CD14-positive monocyte (primary cell): Measurements from ENCODE around the gene DGKE. TPM values are rescaled to one million over a fixed set of nuclear protein-coding genes. Genes with fewer than 3 reads are reported as not detected.

Experiments
- DNase-seq, 3 donors: peaks; one replicate each; pipeline ENCODE4 v3.0.0-alpha.2; 2011 to 2022
- H2AFZ ChIP-seq: 2 replicates; pipeline ENCODE4 v1.6.0; 2012; ENCODE audit warnings: mild to moderate bottlenecking, low read depth, low read length, inconsistent platforms; ENCODE audit not compliant: insufficient read depth, poor library complexity, severe bottlenecking
- H3K27ac ChIP-seq, 2 donors: 1 replicate in 1 of 2; 2 replicates in 1 of 2; pipeline ENCODE4 v1.5.1; 2012 to 2013; ENCODE audit warnings: low read length in 2 of 2, control low read depth in 1 of 2, inconsistent platforms in 1 of 2, low read depth in 1 of 2, mild to moderate bottlenecking in 1 of 2
- H3K27me3 ChIP-seq, 2 donors: one replicate each; pipeline versions ENCODE4 v1.6.0 to v1.6.1; 2011 to 2013; ENCODE audit warnings: low read length in 2 of 2; ENCODE audit not compliant: control insufficient read depth in 2 of 2, insufficient read depth in 2 of 2
- H3K36me3 ChIP-seq, 2 donors: replicated peaks in 1 of 2; 1 replicate in 1 of 2; 2 replicates in 1 of 2; pipeline versions ENCODE4 v1.5.1 to v1.6.1; 2012 to 2013; ENCODE audit warnings: low read length in 2 of 2, control low read depth in 1 of 2, inconsistent platforms in 1 of 2, mild to moderate bottlenecking in 1 of 2; ENCODE audit not compliant: insufficient read depth in 2 of 2, control insufficient read depth in 1 of 2
- H3K4me1 ChIP-seq, 2 donors: 1 replicate in 1 of 2; 2 replicates in 1 of 2; pipeline versions ENCODE4 v1.5.1 to v1.6.1; 2012 to 2013; ENCODE audit warnings: low read length in 2 of 2, control low read depth in 1 of 2, inconsistent platforms in 1 of 2, mild to moderate bottlenecking in 1 of 2, moderate library complexity in 1 of 2; ENCODE audit not compliant: insufficient read depth in 2 of 2, control insufficient read depth in 1 of 2
- H3K4me2 ChIP-seq: replicated peaks from 2 replicates; pipeline ENCODE3; 2012; ENCODE audit warnings: low read length, moderate library complexity, mild to moderate bottlenecking; ENCODE audit not compliant: poor library complexity, severe bottlenecking; ENCODE audit errors: extremely low read depth
- H3K4me3 ChIP-seq, 3 experiments: fragments of 200-600 bp in 1 of 3; sonication (generic) in 1 of 3; replicated peaks in 1 of 3; 1 replicate in 2 of 3; 2 replicates in 1 of 3; pipeline ENCODE4 v1.5.1; 2011 to 2013; ENCODE audit warnings: low read length in 3 of 3, mild to moderate bottlenecking in 3 of 3, control low read depth in 2 of 3, low read depth in 2 of 3, inconsistent platforms in 1 of 3, moderate library complexity in 1 of 3
- H3K79me2 ChIP-seq: 2 replicates; pipeline ENCODE4 v1.6.0; 2012; ENCODE audit warnings: mild to moderate bottlenecking, control low read depth, inconsistent platforms, low read length, moderate library complexity; ENCODE audit not compliant: insufficient read depth
- H3K9ac ChIP-seq: 2 replicates; pipeline ENCODE4 v1.6.0; 2017; ENCODE audit warnings: low read length, mild to moderate bottlenecking; ENCODE audit not compliant: insufficient read depth, poor library complexity, severe bottlenecking
- H3K9me3 ChIP-seq, 2 donors: replicated peaks in 1 of 2; 1 replicate in 1 of 2; 2 replicates in 1 of 2; pipeline versions ENCODE4 v1.5.1 to v1.6.1; 2012 to 2013; ENCODE audit warnings: low read length in 2 of 2, control low read depth in 1 of 2; ENCODE audit not compliant: control insufficient read depth in 1 of 2, insufficient read depth in 1 of 2
- H4K20me1 ChIP-seq: 2 replicates; pipeline ENCODE4 v1.6.0; 2012; ENCODE audit warnings: mild to moderate bottlenecking, low read length, control low read depth, moderate library complexity; ENCODE audit not compliant: insufficient read depth
- H3K27ac Mint-ChIP-seq, 7 donors: one replicate each; pipeline ENCODE4 v1.8.0; 2020; ENCODE audit warnings: mild to moderate bottlenecking in 7 of 7, mixed read lengths in 7 of 7, moderate library complexity in 6 of 7, inconsistent platforms in 2 of 7
- H3K27me3 Mint-ChIP-seq, 3 donors: one replicate each; pipeline ENCODE4 v1.8.0; 2021 to 2022; ENCODE audit warnings: low read depth in 3 of 3, mild to moderate bottlenecking in 3 of 3, mixed read lengths in 3 of 3, moderate library complexity in 3 of 3, inconsistent platforms in 1 of 3
- H3K36me3 Mint-ChIP-seq, 2 donors: one replicate each; pipeline ENCODE4 v1.8.0; 2020; ENCODE audit warnings: mixed read lengths in 2 of 2, inconsistent platforms in 1 of 2, mild to moderate bottlenecking in 1 of 2
- H3K4me1 Mint-ChIP-seq: one replicate; pipeline ENCODE4 v1.8.0; 2020; ENCODE audit warnings: mild to moderate bottlenecking, mixed read lengths
- H3K4me3 Mint-ChIP-seq, 2 donors: one replicate each; pipeline ENCODE4 v1.8.0; 2020; ENCODE audit warnings: mild to moderate bottlenecking in 2 of 2, mixed read lengths in 2 of 2, moderate library complexity in 1 of 2
- H3K9me3 Mint-ChIP-seq, 7 donors: one replicate each; pipeline ENCODE4 v1.8.0; 2020 to 2022; ENCODE audit warnings: mixed read lengths in 7 of 7, mild to moderate bottlenecking in 6 of 7, moderate library complexity in 6 of 7, inconsistent platforms in 2 of 7
- CTCF ChIP-seq: fragments of 200-600 bp; IDR thresholded peaks from one replicate; pipeline ENCODE4 v1.8.0; 2022; ENCODE audit warnings: antibody characterized with exemption, mild to moderate bottlenecking
- WGBS: methylation state at CpG from one replicate; pipeline ENCODE4 v1.1.5; 2013; ENCODE audit warnings: missing lambda C conversion rate; ENCODE audit not compliant: insufficient coverage; 5-methylcytosine and 5-hydroxymethylcytosine counted together
- intact Hi-C, 2 donors: fragments of 100-400 bp; cut with micrococcal nuclease; formaldehyde crosslinking; loops; one replicate each; pipeline versions ENCODE4 v1.15.0 to v1.15.1; 2023
- polyA plus RNA-seq, 3 donors: library from polyadenylated mRNA; depleted of rRNA in 1 of 3; unstranded in 2 of 3; stranded (reverse) in 1 of 3; fragments of 300-500 nt in 2 of 3; fragments of >200 nt in 1 of 3; fragmentation: Illumina TruSeq in 2 of 3; gene quantifications; 1 replicate in 2 of 3; 2 replicates in 1 of 3; pipeline ENCODE4 v1.2.3, GENCODE V29; 2012 to 2021

The DGKE gene
- polyA plus RNA-seq, 3 donors: 1.1 to 3.0 (median 1.5) TPM

GRCh38 chr17:56792267-56792666 lies 41.7 kb upstream of the DGKE start:
- Histone ChIP-seq H3K9me3 (no peaks in the 10 kb centered on the region), H2AFZ (no peak overlapping the region), H3K4me2 (no peak overlapping the region), H3K27ac (no peak overlapping the region), H3K4me1 (peaks cover 23 to 26% of the 10 kb centered on the region in 2 donors), H3K27me3 (no peaks in the 10 kb centered on the region), H3K9ac (no peak overlapping the region), H4K20me1 (no peaks in the 10 kb centered on the region), H3K36me3 (no peaks in the 10 kb centered on the region), H3K79me2 (no peaks in the 10 kb centered on the region), H3K4me3 (no peak overlapping the region)
- whole genome bisulfite sequencing: 91% methylated on average over 1 of the region's 1 CpG
- no peak for DNase-seq
- Mint-ChIP-seq H3K4me1 (peaks cover 23% of the 10 kb centered on the region), H3K9me3 (peaks cover 0 to 7% (median 0%) of the 10 kb centered on the region in 7 donors), H3K4me3 (no peak overlapping the region), H3K36me3 (no peaks in the 10 kb centered on the region), H3K27me3 (peaks cover 2 to 7% (median 4%) of the 10 kb centered on the region in 3 donors), H3K27ac (peak overlapping the region in 2 of 7 donors; percentile 0 to 6)
- intact Hi-C loops: no loop called here
- no peak for TF ChIP-seq CTCF

GRCh38 chr17:56793531-56793930 lies 40.4 kb upstream of the DGKE start:
- Histone ChIP-seq H3K4me1 (peaks cover 15% of the 10 kb centered on the region in 2 donors), H3K27ac (peak overlapping the region in 1 of 2 donors; percentile 60), H3K9ac (no peak overlapping the region), H3K27me3 (no peaks in the 10 kb centered on the region), H2AFZ (no peak overlapping the region), H3K79me2 (no peaks in the 10 kb centered on the region), H3K9me3 (no peaks in the 10 kb centered on the region), H4K20me1 (no peaks in the 10 kb centered on the region), H3K4me3 (no peak overlapping the region), H3K36me3 (no peaks in the 10 kb centered on the region), H3K4me2 (peak overlapping the region; percentile 10)
- no peak for TF ChIP-seq CTCF
- DNase-seq: no peak
- no peaks in the 10 kb centered on the region for H3K36me3 Mint-ChIP-seq
- peaks cover 0 to 7% (median 0%) of the 10 kb centered on the region in 7 donors for H3K9me3 Mint-ChIP-seq
- intact Hi-C loops: no loop called here
- peak overlapping the region in 6 of 7 donors; percentile 64 to 89 (median 80) for H3K27ac Mint-ChIP-seq
- H3K27me3 Mint-ChIP-seq: peaks cover 2 to 9% (median 8%) of the 10 kb centered on the region in 3 donors
- peaks cover 14% of the 10 kb centered on the region for H3K4me1 Mint-ChIP-seq
- peak overlapping the region in 1 of 2 donors; percentile 44 for H3K4me3 Mint-ChIP-seq
